Transverse colon (tissue), 3 donors: ENCODE results near the gene IRF6.

ENCODE experiments used
- POLR2A ChIP-seq: fragments of 450-650 bp; IDR thresholded peaks from one replicate; pipeline ENCODE4 v1.6.1; 2016; ENCODE audit warnings: antibody characterized with exemption, mild to moderate bottlenecking, moderate library complexity
- TF ChIP-seq, protein P1 (sequence below), 5 experiments: fragments of 200-600 bp in 3 of 5; fragments of 450-650 bp in 2 of 5; sonication (generic) in 3 of 5; IDR thresholded peaks; 1 replicate in 2 of 5; 2 replicates in 3 of 5; pipeline ENCODE4 v1.5.1; 2016 to 2017; ENCODE audit warnings: antibody characterized with exemption in 5 of 5, inconsistent platforms in 3 of 5, mild to moderate bottlenecking in 2 of 5, moderate library complexity in 1 of 5

GRCh38 chr1:209854196-209854595 lies 48.3 kb upstream of the IRF6 start:
- TF ChIP-seq, protein P1, sequence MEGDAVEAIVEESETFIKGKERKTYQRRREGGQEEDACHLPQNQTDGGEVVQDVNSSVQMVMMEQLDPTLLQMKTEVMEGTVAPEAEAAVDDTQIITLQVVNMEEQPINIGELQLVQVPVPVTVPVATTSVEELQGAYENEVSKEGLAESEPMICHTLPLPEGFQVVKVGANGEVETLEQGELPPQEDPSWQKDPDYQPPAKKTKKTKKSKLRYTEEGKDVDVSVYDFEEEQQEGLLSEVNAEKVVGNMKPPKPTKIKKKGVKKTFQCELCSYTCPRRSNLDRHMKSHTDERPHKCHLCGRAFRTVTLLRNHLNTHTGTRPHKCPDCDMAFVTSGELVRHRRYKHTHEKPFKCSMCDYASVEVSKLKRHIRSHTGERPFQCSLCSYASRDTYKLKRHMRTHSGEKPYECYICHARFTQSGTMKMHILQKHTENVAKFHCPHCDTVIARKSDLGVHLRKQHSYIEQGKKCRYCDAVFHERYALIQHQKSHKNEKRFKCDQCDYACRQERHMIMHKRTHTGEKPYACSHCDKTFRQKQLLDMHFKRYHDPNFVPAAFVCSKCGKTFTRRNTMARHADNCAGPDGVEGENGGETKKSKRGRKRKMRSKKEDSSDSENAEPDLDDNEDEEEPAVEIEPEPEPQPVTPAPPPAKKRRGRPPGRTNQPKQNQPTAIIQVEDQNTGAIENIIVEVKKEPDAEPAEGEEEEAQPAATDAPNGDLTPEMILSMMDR (IDR thresholded peaks at IDR 0.05), result no peak
- TF ChIP-seq POLR2A, result no peak
